Activated naive CD4-positive, alpha-beta T cell treated with anti-CD3 and anti-CD28 coated beads, Interleukin-2, amount 10 ng/mL, durations not matched to agents 7 days and 5 days (primary cell): ENCODE measurements around the gene FKTN.
"Not testable (repeated sequence)": the region's sequence is repeated elsewhere in the genome, so short reads cannot be mapped to it uniquely, and the experiment has no call there.

Experiments used
- CTCF ChIA-PET: fragments of 350-600 bp; sonication (Branson Sonifier 250); formaldehyde crosslinking; loops from one replicate; lab custom pipeline; 2021; ENCODE audit warnings: antibody characterized with exemption; lab: Charles Lee
- DNase-seq: peaks from one replicate; pipeline ENCODE4 v3.0.0-alpha.2; 2020
- H3K27ac Mint-ChIP-seq: one replicate; pipeline ENCODE4 v1.8.0; 2021; ENCODE audit warnings: mild to moderate bottlenecking, moderate library complexity, mixed read lengths
- H3K27me3 Mint-ChIP-seq: one replicate; pipeline ENCODE4 v1.8.0; 2021; ENCODE audit warnings: mild to moderate bottlenecking, mixed read lengths
- H3K36me3 Mint-ChIP-seq: one replicate; pipeline ENCODE4 v1.8.0; 2021; ENCODE audit warnings: mixed read lengths
- H3K4me1 Mint-ChIP-seq: one replicate; pipeline ENCODE4 v1.8.0; 2021; ENCODE audit warnings: mixed read lengths
- H3K4me3 Mint-ChIP-seq: one replicate; pipeline ENCODE4 v1.8.0; 2021; ENCODE audit warnings: mild to moderate bottlenecking, moderate library complexity, mixed read lengths
- H3K9me3 Mint-ChIP-seq: one replicate; pipeline ENCODE4 v1.8.0; 2021; ENCODE audit warnings: mixed read lengths

Gene FKTN

DNA sequence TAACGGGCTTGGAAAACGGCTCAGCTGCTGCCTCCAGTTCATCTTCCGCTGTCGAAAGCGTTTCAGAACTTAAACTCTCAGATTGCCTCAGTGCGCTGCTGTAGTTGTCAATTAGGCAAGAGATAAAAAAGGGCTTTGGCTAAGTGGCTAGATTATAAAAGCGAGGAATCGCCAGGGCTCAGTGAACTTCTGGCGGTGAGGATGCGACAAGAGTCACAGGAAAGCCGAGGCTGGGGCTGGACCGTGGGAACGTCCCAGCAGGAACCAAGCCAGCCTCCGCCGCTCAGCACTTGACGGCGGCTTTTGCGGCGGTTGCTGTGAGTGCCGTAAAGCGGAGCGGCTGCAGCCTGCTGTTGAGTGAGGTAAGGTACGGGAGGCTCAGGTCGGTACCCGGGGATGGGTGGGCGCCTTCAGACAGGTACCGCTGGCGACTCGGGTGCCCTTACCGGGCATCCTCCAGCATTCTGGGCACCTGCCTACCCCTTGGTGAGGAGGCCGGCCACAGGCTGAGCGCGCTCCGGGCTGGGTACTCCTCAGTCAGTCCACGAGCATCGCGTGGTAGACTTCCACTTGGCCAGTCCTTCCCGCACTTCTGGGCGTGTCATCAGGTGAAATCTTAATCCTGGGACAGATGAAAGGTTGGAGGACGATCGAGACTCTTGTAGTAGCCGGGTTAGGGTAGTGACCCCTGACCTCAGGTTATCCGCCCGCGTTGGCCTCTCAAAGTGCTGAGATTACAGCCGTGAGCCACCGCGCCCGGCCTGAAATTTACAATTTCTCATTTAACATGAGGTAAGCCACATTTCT is at the start of gene FKTN:
Gene FKTN (plus strand): TSS at position 328 of the 807 bp plus-strand sequence. CDS start 16,902 bp downstream, outside the sequence.
- peaks cover 15% of the 10 kb centered on the region for H3K9me3 Mint-ChIP-seq
- peak within 1 kb of the TSS; percentile 91 for H3K4me3 Mint-ChIP-seq
- peaks cover 21% of the 10 kb centered on the region for H3K4me1 Mint-ChIP-seq
- peaks cover 4% of the 10 kb centered on the region for H3K27me3 Mint-ChIP-seq
- H3K27ac Mint-ChIP-seq = peak within 1 kb of the TSS; percentile 73
- peaks cover 20% of the 10 kb centered on the region for H3K36me3 Mint-ChIP-seq
- DNase-seq = peak; percentile 89
- CTCF ChIA-PET = no interaction called here

DNA sequence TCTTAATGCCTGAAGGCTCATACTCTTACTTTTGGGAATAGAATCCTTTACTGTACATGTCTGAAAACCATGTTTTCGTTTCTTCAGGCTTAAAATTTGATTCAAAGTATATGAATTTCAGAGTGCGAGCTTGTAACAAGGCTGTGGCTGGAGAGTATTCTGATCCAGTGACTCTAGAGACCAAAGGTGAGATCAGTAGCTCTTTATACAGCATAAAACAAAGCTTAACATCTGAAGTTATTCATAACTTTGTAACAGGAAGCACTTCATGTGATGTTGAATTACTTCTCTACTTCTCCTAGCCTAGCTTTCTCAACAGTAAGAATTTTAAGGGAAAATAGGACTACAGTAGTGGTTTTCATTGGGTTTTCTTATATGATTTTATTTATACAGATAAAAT is 49.4 kb upstream of the FKTN start:
- Mint-ChIP-seq H3K4me1 (no peaks in the 10 kb centered on the region), H3K4me3 (no peak overlapping the region), H3K9me3 (no peaks in the 10 kb centered on the region), H3K27me3 (no peaks in the 10 kb centered on the region), H3K27ac (no peak overlapping the region), H3K36me3 (no peaks in the 10 kb centered on the region)
- DNase-seq = no peak
- CTCF ChIA-PET = no interaction called here

DNA sequence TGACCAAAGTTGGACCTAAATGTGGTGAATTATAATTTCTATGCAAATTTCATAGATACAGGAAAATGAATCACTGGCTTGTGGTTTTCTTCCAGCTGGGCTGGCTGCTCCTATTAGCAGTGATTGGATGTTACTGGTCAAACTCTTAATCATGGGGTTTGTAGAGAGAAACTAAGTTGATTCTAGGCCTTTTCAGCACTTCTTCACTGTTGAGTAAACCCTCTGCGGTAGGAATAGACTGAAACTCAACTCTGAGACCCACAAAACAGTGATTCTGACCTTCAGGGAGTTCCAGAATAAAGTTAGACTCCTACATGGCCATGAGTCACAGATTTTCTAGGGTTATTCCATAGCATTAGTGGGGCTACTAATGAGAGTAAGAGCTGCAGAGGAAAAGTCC is 47.9 kb upstream of the FKTN start:
- CTCF ChIA-PET = no interaction called here
- H3K27ac Mint-ChIP-seq = no peak overlapping the region
- no peaks in the 10 kb centered on the region for H3K27me3 Mint-ChIP-seq
- H3K36me3 Mint-ChIP-seq = no peaks in the 10 kb centered on the region
- DNase-seq = no peak
- no peaks in the 10 kb centered on the region for H3K9me3 Mint-ChIP-seq
- no peaks in the 10 kb centered on the region for H3K4me1 Mint-ChIP-seq
- H3K4me3 Mint-ChIP-seq = no peak overlapping the region

DNA sequence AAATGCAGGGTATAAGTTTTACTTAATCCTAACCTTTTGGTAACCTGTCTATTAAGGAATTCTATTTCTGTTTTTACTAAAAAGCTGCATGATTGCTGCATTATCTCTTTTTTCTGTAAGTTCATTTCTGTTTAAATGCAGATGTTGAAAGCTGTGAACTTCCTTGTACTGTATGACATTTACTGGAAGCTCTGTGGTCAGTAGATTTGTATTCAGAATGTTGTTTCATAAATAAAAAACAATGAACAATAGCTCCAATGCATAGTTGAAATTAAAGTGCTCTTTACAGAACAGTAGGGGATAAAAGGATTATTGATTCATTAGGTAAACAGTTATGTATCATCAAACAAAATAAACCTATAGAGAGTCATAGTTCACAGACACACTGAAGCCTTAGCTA is 46.5 kb upstream of the FKTN start:
- CTCF ChIA-PET = interaction anchor here (0.8 kb wide), 1 partner anchor 80 kb away, joined by 4 read pairs; no protein-coding TSS in a partner anchor
- H3K27me3 Mint-ChIP-seq = no peaks in the 10 kb centered on the region
- no peak overlapping the region for H3K4me3 Mint-ChIP-seq
- H3K36me3 Mint-ChIP-seq = no peaks in the 10 kb centered on the region
- H3K9me3 Mint-ChIP-seq = no peaks in the 10 kb centered on the region
- H3K27ac Mint-ChIP-seq = no peak overlapping the region
- no peak for DNase-seq
- no peaks in the 10 kb centered on the region for H3K4me1 Mint-ChIP-seq

DNA sequence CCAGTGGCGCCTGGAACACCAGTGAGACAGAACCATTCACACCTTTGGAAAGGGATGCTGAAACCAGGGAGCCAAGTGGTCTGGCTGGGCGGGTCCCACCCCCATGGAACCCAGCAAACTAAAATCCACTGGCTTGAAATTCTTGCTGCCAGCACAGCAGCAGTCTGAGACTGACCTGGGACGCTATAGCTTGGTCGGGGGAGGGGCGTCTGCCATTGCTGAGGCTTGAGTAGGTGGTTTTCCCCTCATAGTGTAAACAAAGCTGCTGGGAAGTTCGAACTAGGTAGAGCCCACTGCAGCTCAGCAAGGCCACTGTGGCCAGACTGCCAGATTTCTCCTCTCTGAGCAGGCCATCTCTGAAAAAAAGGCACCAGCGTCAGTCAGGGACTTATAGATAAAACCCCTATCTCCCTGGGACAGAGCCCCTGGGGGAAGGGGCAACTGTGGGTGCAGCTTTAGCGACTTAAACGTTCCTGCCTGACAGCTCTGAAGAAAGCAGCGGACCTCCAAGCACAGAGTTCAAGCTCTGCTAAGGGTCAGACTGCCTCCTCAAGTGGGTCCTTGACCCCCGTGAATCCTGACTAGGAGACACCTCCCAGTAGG is 42.0 kb upstream of the FKTN start:
- Mint-ChIP-seq H3K9me3 (no peaks in the 10 kb centered on the region), H3K4me3 (no peak overlapping the region), H3K36me3 (no peaks in the 10 kb centered on the region), H3K27ac (no peak overlapping the region), H3K27me3 (no peaks in the 10 kb centered on the region), H3K4me1 (no peaks in the 10 kb centered on the region)
- no peak for DNase-seq
- CTCF ChIA-PET = no interaction called here

DNA sequence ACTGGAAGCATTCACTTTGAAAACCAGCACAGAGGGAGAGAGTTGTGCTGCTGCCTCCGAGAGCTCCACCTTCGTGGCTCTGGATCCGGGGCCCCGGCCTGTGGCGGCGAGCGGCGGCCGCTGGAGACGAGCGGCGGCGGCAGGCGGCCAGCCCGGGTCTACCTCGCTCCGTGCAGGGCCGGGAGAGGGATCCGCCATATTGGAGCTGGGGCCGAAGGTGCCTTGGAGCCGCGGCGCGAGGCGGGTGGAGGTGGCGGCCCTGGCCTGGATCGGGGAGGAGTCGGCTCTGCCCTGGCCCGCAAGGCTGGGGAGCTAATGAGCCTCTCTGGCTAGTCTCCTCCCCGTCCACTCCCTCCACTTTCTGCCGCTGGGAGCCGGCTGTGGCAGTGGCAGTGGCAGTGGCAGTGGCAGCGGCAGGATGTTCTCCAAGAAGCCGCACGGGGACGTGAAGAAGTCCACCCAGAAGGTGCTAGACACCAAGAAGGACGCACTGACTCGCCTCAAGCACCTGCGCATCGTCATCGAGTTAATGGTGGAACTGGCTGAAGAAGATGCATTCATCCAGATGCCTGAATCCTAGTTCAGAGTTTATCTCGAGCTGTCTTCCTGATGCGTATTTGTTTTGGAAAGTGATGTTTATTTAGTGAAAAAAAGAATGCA is 38.1 kb upstream of the FKTN start:
- H3K4me3 Mint-ChIP-seq, CTCF ChIA-PET, H3K27ac Mint-ChIP-seq, H3K4me1 Mint-ChIP-seq, H3K27me3 Mint-ChIP-seq, H3K9me3 Mint-ChIP-seq, H3K36me3 Mint-ChIP-seq: not testable (repeated sequence)
- DNase-seq = peak; percentile 47

DNA sequence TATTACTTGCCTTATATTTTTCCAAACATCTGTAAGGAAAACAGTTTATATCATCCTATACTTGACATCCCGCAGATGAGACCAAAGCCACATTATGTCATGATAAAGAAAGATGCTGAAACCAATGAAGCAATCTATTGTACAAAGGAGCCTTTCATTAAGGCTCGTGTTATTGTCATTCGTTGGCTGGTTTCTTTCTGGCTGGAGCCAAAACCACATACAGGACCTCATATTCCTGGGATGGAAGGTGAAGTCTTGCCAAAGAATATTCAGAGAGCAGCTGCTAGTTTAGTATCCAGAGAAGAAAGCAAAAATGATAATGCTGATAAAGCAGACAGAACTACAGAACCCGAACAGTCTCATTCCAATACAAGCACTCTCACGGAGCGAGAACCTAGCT is 36.9 kb upstream of the FKTN start:
- CTCF ChIA-PET = not testable (repeated sequence)

DNA sequence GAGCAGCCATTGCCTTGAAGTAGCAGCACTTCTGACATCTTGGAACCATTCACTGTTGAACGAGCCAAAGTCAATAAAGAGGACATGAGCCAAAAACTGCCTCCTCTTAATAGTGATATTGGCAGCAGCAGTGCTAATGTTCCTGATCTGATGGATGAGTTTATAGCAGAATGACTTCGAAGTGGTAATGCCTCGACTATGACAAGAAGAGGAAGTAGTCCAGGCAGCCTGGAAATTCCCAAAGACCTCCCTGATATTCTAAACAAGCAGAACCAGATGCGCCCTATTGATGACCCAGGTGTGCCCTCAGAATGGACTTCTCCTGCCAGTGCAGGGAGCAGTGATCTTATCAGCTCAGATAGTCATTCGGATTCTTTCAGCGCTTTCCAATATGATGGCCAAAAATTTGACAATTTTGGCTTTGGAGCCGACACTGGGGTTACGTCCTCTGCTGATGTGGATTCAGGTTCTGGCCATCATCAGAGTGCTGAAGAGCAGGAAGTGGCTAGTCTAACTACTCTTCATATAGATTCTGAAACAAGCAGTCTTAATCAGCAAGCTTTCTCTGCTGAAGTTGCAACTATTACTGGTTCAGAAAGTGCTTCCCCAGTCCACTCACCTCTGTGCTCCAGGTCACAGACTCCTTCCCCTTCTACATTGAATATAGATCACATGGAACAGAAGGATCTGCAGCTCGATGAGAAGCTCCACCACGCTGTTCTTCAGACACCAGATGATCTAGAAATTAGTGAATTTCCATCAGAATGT is 35.1 kb upstream of the FKTN start:
- H3K36me3 Mint-ChIP-seq, H3K4me3 Mint-ChIP-seq, H3K9me3 Mint-ChIP-seq, DNase-seq, H3K27me3 Mint-ChIP-seq, H3K4me1 Mint-ChIP-seq, H3K27ac Mint-ChIP-seq, CTCF ChIA-PET: not testable (repeated sequence)

More for the DNA sequence above, 36.9 kb upstream of the FKTN start:
- H3K27me3 Mint-ChIP-seq, H3K36me3 Mint-ChIP-seq, H3K4me3 Mint-ChIP-seq, H3K9me3 Mint-ChIP-seq, H3K4me1 Mint-ChIP-seq, H3K27ac Mint-ChIP-seq, DNase-seq: not testable (repeated sequence)

DNA sequence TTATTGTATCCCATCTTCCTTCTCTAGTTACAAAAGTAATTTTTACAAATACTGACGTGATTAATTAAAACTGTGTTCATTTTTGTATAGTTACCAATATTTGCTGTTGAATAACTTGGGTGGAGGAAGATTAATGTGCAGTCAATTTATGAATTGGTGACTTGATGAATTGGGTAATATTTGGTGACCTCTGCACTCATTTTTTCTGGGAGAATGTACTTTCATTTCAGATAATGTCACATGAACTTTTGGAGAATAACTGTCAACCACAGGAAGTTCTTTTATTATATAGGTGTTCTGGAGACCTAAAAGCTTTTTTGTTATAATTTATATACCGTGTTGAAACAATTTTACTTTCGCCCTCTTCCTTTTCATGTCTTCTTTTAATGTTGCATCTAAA is 26.4 kb upstream of the FKTN start:
- Mint-ChIP-seq H3K4me3 (no peak overlapping the region), H3K27me3 (no peaks in the 10 kb centered on the region), H3K4me1 (peaks cover 5% of the 10 kb centered on the region), H3K9me3 (peaks cover 1% of the 10 kb centered on the region), H3K27ac (no peak overlapping the region), H3K36me3 (no peaks in the 10 kb centered on the region)
- DNase-seq = no peak
- CTCF ChIA-PET = no interaction called here

DNA sequence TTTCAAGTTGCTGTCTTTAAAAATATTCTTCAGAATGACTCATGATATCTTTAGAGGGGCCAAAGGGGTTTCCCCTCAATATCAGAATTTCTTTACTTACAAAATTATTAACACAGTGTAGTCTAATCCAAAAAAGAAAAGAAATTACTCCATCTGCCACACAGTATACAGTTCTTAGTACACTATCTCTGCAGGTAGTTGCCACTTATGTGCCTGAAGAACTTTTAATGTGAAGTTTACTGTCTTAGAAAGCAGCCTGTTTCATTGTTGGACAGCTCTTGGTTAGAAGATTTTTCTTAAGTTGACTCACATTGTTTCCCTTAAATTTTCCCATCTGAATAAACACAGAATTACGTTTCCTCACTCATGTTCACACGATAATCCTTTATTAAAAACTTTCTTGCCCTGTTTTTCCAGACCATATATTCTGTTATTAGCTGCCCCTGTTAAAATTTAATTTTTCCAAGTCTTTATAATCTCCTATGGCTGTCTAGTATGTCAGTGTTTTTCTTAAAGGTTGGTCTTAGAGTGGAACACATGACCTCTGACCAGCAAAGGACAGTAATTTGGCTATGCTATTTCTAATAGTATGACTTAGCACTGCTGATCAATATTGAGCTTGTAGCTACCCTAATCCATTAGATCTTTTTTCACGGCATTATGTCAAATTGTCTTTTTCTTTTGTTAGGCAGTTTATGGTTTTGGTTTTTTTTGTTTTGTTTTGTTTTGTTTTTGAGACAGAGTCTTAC is 21.8 kb upstream of the FKTN start:
- Mint-ChIP-seq H3K36me3 (no peaks in the 10 kb centered on the region), H3K27ac (no peak overlapping the region), H3K4me3 (no peak overlapping the region), H3K4me1 (peaks cover 5% of the 10 kb centered on the region), H3K9me3 (no peaks in the 10 kb centered on the region), H3K27me3 (no peaks in the 10 kb centered on the region)
- CTCF ChIA-PET = no interaction called here
- DNase-seq = no peak

DNA sequence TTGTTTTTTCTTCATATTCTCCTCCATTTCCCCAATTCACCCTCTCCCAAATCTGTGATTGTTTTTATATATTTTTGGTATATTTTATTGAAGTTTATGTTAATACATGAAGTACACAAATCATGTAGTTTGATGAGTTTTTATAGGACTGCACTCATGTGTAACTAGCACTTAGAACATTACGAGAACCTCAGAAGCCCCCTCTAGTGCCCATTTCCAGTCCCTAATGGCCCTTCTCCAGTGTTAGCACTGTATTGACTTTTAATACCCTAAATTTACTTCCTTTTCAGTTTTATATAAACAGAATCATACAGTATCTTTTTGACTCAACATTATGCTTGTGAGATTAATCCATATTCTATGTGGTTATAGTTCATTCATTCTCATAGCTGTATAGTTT is 18.5 kb upstream of the FKTN start:
- H3K27me3 Mint-ChIP-seq = no peaks in the 10 kb centered on the region
- no peak overlapping the region for H3K27ac Mint-ChIP-seq
- no peak for DNase-seq
- no peaks in the 10 kb centered on the region for H3K36me3 Mint-ChIP-seq
- no peaks in the 10 kb centered on the region for H3K9me3 Mint-ChIP-seq
- CTCF ChIA-PET = no interaction called here
- no peak overlapping the region for H3K4me3 Mint-ChIP-seq
- no peaks in the 10 kb centered on the region for H3K4me1 Mint-ChIP-seq

DNA sequence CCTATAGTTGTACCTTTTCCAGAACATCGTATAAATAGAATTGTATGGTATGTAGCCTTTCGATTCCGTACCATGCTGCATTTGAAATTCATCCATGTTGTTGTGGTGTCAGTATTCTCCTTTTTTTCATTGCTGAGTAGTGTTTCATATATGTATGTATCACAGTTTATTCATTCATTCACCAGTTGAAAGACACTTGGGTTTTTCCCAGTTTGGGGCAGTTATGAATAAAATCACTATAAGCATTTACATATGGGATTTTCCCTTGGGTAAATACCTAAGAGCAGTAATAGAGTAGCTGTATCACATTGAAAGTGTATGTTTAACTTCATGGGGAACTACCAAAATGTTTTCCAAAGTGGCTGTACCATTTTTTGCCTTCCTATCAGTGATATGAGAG is 16.1 kb upstream of the FKTN start:
- H3K4me1 Mint-ChIP-seq = no peaks in the 10 kb centered on the region
- no peaks in the 10 kb centered on the region for H3K27me3 Mint-ChIP-seq
- no peak overlapping the region for H3K4me3 Mint-ChIP-seq
- no peaks in the 10 kb centered on the region for H3K9me3 Mint-ChIP-seq
- H3K27ac Mint-ChIP-seq = no peak overlapping the region
- no peak for DNase-seq
- CTCF ChIA-PET = no interaction called here
- no peaks in the 10 kb centered on the region for H3K36me3 Mint-ChIP-seq

DNA sequence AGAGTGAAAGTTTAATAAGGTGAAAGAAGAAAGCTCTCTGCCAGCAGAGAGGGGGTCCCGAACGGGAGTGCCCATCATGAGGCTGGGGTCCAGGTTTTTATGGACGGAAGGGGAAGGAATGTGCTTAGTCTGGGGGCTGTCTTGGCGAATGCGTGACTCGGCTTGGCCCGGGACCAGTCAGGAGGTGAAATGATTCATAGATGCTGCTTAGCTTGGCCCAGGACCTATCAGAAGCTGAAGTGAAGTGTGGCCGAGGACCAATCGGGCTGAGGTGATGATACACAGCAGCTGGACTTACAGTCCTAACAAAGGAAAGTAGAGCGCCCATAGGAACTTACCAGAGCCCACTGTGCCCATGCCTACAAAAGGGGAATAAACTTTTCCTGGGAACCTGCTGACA is 3.9 kb upstream of the FKTN start:
- no peak overlapping the region for H3K4me3 Mint-ChIP-seq
- H3K9me3 Mint-ChIP-seq = no peaks in the 10 kb centered on the region
- DNase-seq = no peak
- H3K27me3 Mint-ChIP-seq = peaks cover 4% of the 10 kb centered on the region
- peaks cover 2% of the 10 kb centered on the region for H3K36me3 Mint-ChIP-seq
- no peak overlapping the region for H3K27ac Mint-ChIP-seq
- CTCF ChIA-PET = interaction anchor here (1.1 kb wide), 1 partner anchor 397 kb away, joined by 3 read pairs; no protein-coding TSS in a partner anchor
- peaks cover 16% of the 10 kb centered on the region for H3K4me1 Mint-ChIP-seq

DNA sequence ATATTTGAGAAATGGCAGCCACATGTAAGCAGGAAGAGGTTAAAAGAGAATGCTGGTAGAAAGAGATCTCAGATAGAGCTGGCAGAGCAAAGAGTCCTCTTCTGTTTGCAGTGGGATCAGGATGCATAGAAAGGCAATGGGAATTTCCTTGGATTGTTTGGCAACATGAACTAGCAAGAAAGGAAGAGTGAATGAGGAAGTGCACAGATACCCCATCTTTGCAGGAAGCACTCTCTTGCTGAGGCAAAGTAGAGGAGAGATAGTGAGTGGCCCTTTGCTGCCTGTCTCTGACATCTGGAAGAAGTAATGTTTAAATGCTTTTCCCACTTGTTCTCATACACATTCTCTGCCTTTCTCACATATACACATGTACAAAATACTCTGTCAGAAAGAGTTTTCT is 14.5 kb downstream of the FKTN start:
- Mint-ChIP-seq H3K4me1 (no peaks in the 10 kb centered on the region), H3K27me3 (no peaks in the 10 kb centered on the region), H3K27ac (no peak overlapping the region), H3K36me3 (peaks cover 18% of the 10 kb centered on the region), H3K9me3 (peaks cover 17% of the 10 kb centered on the region), H3K4me3 (no peak overlapping the region)
- no peak for DNase-seq
- CTCF ChIA-PET = no interaction called here
